Measurements from ENCODE around the gene RAP1GAP2.

Gene RAP1GAP2

DNA sequence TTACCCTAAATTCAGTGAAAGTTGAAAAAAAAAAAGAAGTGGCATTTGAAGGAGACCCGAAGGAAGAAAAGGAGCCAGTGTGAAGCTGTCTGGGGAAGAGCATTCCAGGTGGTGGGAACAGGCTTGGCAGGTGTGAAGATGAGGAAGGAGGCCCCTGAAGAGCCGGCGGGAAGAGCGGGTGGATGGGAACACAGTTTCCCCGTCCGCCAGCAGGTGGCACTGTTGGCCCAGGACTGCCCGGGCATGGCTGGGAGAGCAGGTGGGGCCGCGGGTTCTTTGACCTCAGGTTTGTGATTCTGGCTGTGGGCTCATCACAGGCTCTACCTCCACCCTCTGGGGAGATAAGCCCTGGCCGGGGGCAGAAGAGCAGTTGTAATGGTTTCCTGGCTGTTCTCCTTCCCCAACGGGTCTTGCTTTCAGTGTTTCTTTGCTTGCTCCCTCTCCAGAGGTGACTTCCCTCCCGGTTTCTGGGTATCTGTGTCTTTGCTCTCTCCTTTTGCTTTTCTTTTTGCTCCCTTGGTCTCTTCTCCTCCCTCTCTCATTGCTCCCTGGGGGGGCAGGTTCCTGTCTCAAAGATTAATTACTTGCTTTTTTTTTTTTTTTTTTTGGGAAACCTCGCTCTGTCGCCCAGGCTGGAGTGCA is 32.3 kb downstream of the RAP1GAP2 start:
- H3K4me2 ChIP-seq (ENCODE audit: low read length): peak overlapping the region; percentile 60
- H3F3A ChIP-seq (ENCODE audit: control insufficient read depth, insufficient read depth): peaks cover 3% of the 10 kb centered on the region; the same call in 1 of the 2 replicates
- H3K79me2 ChIP-seq (ENCODE audit: control insufficient read depth, low read length): no peaks in the 10 kb centered on the region
- H3K27me3 ChIP-seq (ENCODE audit: control insufficient read depth, low read length): no peaks in the 10 kb centered on the region
- H3K36me3 ChIP-seq (ENCODE audit: control insufficient read depth, low read length): no peaks in the 10 kb centered on the region
- no peaks in the 10 kb centered on the region for H3K9me3 ChIP-seq (ENCODE audit: control insufficient read depth, insufficient read depth, low read length)
- H4K20me1 ChIP-seq (ENCODE audit: control insufficient read depth, insufficient read depth, low read depth, low read length): no peaks in the 10 kb centered on the region
- peak overlapping the region; percentile 32; the same call in 1 of the 2 replicates for H3K4me3 ChIP-seq (ENCODE audit: low read length)
- H3K27ac ChIP-seq (ENCODE audit: low read depth, low read length): no peak overlapping the region
- H3K4me1 ChIP-seq (ENCODE audit: control insufficient read depth, low read length): peaks cover 20% of the 10 kb centered on the region
- peak; percentile 87 for TF ChIP-seq CTCF (IDR thresholded peaks at IDR 0.05; ENCODE audit: low read depth, low read length, poor library complexity, severe bottlenecking)
- TF ChIP-seq EZH2phosphoT487 (IDR thresholded peaks at IDR 0.05; ENCODE audit: borderline replicate concordance, low read length): no peak
- no peaks in the 10 kb centered on the region for H3K9me2 ChIP-seq (replicated peaks; ENCODE audit: control insufficient read depth, low read length)

DNA sequence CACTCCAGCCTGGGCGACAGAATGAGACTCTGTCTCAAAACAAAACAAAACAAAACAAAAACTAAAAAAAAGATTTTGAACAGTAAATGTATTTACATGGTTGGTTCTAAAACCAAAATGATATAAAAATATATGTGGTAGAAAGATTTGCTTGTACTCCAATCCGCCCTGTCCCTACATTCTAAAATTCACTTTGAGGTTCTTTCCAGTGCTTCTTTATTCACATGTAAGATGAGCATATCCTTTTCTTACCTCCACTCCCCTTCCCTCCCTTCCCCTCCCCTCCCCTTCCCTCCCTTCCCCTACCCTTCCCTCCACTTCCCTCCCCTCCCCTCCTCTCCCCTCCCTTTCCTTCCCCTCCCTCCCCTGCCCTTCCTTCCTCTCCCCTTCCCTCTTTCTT is 34.4 kb downstream of the RAP1GAP2 start:
- Histone ChIP-seq H3K27ac (ENCODE audit: low read depth, low read length) (no peak overlapping the region), H4K20me1 (ENCODE audit: control insufficient read depth, insufficient read depth, low read depth, low read length) (no peaks in the 10 kb centered on the region), H3K4me1 (ENCODE audit: control insufficient read depth, low read length) (peaks cover 8% of the 10 kb centered on the region), H3K4me2 (ENCODE audit: low read length) (no peak overlapping the region), H3K79me2 (ENCODE audit: control insufficient read depth, low read length) (no peaks in the 10 kb centered on the region), H3K9me2 (replicated peaks; ENCODE audit: control insufficient read depth, low read length) (no peaks in the 10 kb centered on the region), H3K9me3 (ENCODE audit: control insufficient read depth, insufficient read depth, low read length) (no peaks in the 10 kb centered on the region), H3F3A (ENCODE audit: control insufficient read depth, insufficient read depth) (0 out of 2 replicates have a peak, but pooled peaks cover 3% of the 10 kb centered on the region), H3K4me3 (ENCODE audit: low read length) (no peak overlapping the region), H3K36me3 (ENCODE audit: control insufficient read depth, low read length) (no peaks in the 10 kb centered on the region), H3K27me3 (ENCODE audit: control insufficient read depth, low read length) (peaks cover 7% of the 10 kb centered on the region; the same call in 1 of the 2 replicates)
- no peak for TF ChIP-seq EZH2phosphoT487 (IDR thresholded peaks at IDR 0.05; ENCODE audit: borderline replicate concordance, low read length)
- no peak for TF ChIP-seq CTCF (IDR thresholded peaks at IDR 0.05; ENCODE audit: low read depth, low read length, poor library complexity, severe bottlenecking)

GRCh38 chr17:2835780-2836179 is 39.5 kb downstream of the RAP1GAP2 start:
- Histone ChIP-seq H3K9me2 (replicated peaks; ENCODE audit: control insufficient read depth, low read length) (no peaks in the 10 kb centered on the region), H3K27ac (ENCODE audit: low read depth, low read length) (no peak overlapping the region), H3K27me3 (ENCODE audit: control insufficient read depth, low read length) (peaks cover 16% of the 10 kb centered on the region), H4K20me1 (ENCODE audit: control insufficient read depth, insufficient read depth, low read depth, low read length) (no peaks in the 10 kb centered on the region), H3K79me2 (ENCODE audit: control insufficient read depth, low read length) (no peaks in the 10 kb centered on the region), H3F3A (ENCODE audit: control insufficient read depth, insufficient read depth) (no peaks in the 10 kb centered on the region), H3K4me2 (ENCODE audit: low read length) (no peak overlapping the region), H3K36me3 (ENCODE audit: control insufficient read depth, low read length) (no peaks in the 10 kb centered on the region), H3K9me3 (ENCODE audit: control insufficient read depth, insufficient read depth, low read length) (no peaks in the 10 kb centered on the region), H3K4me3 (ENCODE audit: low read length) (no peak overlapping the region), H3K4me1 (ENCODE audit: control insufficient read depth, low read length) (peaks cover 12% of the 10 kb centered on the region)
- TF ChIP-seq CTCF (IDR thresholded peaks at IDR 0.05; ENCODE audit: low read depth, low read length, poor library complexity, severe bottlenecking) (no peak), EZH2phosphoT487 (IDR thresholded peaks at IDR 0.05; ENCODE audit: borderline replicate concordance, low read length) (no peak)

Data from DOHH2 (cell line).